ENCODE results near the gene NADK2. TPM values are rescaled to one million over a fixed set of nuclear protein-coding genes. Genes with fewer than 3 reads are reported as not detected.
A peak's percentile ranks its signal among the peaks of the same experiment; 100 is the strongest.
"Not testable (repeated sequence)": the region's sequence is repeated elsewhere in the genome, so short reads cannot be mapped to it uniquely, and the experiment has no call there.

The NADK2 gene, protein sequence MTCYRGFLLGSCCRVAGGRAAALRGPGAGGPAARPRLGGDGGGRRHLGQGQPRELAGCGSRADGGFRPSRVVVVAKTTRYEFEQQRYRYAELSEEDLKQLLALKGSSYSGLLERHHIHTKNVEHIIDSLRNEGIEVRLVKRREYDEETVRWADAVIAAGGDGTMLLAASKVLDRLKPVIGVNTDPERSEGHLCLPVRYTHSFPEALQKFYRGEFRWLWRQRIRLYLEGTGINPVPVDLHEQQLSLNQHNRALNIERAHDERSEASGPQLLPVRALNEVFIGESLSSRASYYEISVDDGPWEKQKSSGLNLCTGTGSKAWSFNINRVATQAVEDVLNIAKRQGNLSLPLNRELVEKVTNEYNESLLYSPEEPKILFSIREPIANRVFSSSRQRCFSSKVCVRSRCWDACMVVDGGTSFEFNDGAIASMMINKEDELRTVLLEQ
- 10 to 100 TPM in 2 of 3 donors, 1 to 10 TPM in 1; 9.0 to 17.1 (median 14.5) TPM for polyA plus RNA-seq

DNA sequence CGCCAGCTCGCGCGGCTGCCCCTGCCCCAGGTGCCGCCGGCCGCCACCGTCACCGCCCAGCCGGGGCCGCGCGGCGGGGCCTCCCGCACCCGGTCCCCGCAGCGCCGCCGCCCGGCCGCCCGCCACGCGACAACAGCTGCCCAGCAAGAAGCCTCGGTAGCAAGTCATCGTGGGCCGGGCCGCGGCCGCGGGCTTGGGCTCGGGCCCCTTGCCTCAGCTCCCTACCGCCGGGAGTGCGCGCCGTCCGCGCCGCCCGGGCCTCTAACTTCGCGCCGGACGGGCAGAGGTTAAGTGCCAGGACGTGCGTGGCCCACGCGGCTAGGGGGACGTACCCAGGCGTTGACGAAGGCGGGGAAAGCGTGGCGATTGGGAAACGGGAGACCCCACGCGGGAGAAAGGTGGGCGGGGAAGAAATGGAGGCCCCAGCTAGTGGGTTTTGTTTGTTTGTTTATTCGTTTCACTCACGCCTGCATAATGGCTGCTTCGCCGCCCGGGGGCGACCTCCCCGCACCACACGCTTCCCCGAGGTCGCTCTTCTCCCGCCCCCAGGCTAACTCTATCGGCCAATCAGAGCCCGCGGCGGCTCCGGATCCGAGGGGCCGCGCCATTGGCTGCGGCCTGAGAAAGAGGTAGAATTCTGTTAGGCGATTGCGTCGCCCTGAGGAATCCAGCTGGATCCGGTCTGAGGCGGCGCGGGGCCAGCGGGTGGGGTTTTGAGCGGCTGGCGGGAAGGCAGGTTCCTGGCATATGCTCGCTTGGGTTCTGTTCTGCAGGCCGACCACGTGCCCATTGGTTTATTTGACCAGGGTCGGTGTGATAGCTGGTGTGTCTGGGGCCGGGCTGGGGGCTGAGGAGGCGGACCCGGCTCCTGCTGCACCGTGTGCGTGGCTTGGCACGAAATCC, at the start of gene NADK2:
Gene NADK2, minus strand, starts transcription at position 295 of the 903 bp plus-strand sequence. Its CDS starts 127 bp downstream, at position 168.
- H3K27ac ChIP-seq (ENCODE audit: low read depth, low read length), result peak within 1 kb of the TSS; percentile 85
- WGBS, 3 donors, result 0% methylated on average over 95 to 100 of the region's 100 CpGs

DNA sequence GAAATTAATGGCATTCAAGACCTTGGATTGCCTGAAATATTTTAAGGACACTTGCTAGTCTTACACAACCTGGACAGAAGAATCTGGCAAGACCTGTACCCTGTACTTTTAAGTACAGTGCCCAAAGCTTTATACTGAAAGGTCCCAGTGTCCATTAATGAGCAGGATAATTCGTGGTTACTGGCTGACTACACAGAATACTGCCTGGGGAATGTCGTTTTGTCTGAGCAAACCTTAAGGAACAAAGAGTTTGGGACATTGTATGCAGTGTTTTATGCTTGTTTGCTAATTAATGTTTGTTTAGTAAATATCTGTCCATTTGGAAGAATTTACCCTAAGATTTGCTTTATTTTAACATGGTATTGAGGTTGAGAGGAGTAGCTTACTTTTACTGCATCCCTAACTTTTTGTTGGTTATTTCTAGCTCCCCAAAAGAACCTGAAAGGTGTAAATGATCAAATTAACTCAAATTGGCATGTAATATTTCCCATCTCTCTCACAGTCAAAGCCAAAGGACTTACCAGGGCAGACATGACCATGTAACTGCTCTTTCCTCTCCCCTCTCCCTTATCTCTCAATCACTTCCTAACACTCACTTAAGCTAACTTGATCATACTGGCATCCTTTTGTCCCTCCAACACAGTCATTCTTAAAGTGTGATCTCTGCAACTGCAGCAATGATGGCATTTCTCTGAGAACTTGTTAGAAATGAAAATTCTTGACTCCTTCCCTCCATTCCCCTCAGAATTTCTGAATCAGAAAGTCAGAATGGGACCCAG, 44.3 kb upstream of the NADK2 start:
- 41 to 77% (median 67%) methylated on average over 2 of the region's 2 CpGs for WGBS, 3 donors
- H3K27ac ChIP-seq (ENCODE audit: low read depth, low read length), result no peak overlapping the region

DNA sequence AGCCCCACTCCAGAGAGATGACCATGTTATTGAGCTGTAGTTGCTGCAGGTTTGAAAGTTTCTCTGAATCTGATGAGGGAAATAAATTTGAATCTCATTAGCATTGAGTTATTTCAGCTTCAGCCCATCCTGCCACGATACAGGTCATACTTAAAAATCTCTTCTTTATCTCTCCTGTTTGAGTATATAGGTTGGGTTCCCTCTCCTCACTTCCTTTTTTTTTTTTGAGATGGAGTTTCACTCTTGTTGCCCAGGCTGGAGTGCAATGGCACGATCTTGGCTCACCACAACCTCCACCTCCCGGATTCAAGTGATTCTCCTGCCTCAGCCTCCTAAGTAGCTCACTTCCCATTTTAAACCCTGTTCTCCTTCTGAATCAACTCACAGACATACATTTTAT, 42.0 kb upstream of the NADK2 start:
- WGBS, 3 donors, result 84 to 93% (median 88%) methylated on average over 3 of the region's 3 CpGs

DNA sequence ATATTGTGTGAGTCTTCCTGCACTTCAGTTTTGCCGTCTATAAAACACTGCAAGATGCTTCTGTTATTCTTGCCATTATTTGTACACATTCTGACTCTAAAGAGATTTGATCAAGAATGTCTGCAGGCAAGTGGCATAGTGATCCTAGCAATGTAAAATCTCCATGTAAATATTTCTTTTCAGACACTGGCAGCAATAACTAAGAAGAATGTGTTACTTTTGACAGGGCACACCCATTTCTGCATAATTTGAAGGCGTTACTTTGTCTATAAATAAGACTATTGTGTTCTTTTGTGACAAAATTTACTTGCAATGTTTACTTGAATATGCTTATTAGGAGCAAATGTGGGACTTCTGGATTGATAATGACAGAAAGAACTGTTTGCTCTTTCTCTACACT, 39.9 kb upstream of the NADK2 start:
- H3K27ac ChIP-seq (ENCODE audit: low read depth, low read length), result no peak overlapping the region
- 84 to 91% (median 88%) methylated on average over 2 of the region's 2 CpGs for WGBS, 3 donors

More for the DNA sequence above, 42.0 kb upstream of the NADK2 start:
- not testable (repeated sequence) for H3K27ac ChIP-seq (ENCODE audit: low read depth, low read length)

DNA sequence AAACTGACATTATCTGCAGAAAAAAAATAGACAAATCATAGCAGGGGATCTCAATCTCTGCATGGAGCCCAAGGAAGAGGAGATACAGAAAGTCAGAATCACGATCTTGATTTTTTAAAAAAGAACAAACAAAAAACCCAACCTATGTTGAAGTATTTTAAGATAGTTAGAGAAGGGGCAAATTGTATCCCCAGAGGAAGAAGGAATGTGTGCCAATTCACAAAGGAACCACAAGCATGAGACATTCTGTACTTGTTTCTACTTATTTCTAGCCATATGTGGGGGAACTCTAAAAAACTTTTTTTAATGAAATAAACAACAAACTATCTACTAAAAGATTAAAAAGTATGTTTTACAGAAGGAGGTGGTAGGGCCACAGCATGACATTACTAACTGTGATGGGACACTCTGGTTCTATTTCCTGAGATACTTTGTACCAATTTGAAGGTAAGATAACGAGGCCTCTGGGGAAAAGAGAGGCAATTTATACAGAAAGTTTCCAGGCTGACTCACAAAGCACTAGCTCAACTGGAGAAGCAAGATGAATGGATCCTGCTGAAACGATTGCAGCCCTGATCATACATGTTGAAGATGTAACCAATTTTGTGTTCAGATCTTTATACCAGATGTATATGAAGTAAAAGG, 37.5 kb upstream of the NADK2 start:
- 52 to 71% (median 53%) methylated on average over 3 of the region's 3 CpGs for WGBS, 3 donors
- no peak overlapping the region for H3K27ac ChIP-seq (ENCODE audit: low read depth, low read length)

DNA sequence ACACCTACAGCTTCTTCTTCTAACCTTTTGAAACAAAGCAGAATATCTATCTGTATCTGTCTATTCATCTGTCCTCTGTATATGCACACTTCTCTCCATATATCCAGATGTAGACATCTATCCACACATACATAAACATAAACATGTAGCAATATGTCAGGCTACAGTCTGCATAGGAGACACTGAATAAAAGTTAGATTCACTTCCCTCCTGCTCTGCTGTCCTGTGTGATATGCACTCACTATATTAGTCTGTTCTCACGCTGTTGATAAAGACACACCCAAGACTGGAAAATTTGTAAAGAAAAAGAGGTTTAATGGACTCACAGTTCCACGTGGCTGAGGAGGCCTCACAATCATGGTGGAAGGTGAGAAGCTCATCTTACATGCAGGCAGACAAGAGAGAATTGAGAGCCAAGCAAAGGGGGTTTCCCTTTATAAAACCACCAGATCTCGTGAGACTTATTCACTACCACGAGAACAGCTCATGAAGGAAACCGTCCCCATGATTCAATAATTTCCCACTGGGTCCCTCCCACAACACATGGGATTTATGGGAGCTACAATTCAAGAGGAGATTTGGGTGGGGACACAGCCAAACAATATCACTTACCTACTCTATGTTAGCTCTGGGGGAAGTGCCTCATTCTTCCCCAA, 35.9 kb upstream of the NADK2 start:
- H3K27ac ChIP-seq (ENCODE audit: low read depth, low read length), result no peak overlapping the region
- 72 to 85% (median 73%) methylated on average over 5 of the region's 5 CpGs for WGBS, 3 donors

DNA sequence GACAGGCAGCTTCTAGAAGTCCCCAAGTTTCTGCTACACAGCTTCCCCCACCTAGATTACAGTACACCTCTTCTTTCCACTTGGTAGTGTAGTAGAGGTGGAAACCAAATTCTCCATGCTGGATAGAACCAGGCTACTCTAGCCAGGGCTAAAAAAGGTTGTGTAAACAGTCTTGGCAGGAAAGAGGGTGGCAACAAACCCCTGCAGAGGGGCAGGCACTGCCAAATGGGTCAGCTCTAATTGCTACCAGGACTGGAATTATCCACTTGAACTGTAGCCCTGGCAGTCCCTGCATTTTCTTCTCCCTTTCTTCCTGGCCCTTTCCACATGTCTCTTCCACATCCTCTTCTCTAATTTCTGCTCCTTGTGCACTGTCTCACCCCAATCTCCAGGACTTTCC, 35.1 kb upstream of the NADK2 start:
- H3K27ac ChIP-seq (ENCODE audit: low read depth, low read length), result no peak overlapping the region

DNA sequence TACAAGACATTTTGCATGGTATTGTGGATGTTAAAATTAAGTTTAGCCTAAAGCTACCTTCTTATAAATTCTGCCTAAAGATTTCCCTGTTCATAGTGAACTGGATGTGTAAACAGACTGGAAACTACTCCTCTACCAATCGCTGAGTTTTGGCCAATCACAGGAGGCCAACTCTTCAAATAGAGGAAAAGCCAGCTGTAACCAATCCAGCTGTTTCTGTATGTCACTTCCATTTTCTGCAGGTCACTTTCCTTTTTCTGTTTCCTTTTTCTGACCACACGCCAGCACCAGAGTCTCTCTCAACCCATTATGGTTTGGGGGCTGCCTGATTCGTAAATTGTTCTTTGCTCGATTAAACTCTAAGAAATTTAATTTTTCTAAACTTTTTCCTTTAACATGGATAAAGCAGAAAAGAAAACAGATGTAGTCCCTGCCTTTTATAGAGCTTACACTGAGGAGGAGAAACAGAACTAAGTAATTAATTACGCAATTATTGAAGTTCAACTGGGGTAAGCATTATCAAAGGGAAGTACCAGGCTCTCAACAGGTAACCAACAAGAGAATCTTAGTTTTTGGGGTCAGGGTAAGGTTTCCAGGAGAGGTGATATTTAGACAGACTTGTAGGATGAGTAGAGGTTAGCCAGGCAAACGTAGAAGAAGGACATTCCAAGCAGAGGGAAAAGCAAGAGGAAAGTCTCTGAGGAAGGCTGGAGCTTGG, 32.2 kb upstream of the NADK2 start:
- WGBS, 3 donors, result 57 to 81% (median 61%) methylated on average over 6 of the region's 6 CpGs
- no peak overlapping the region for H3K27ac ChIP-seq (ENCODE audit: low read depth, low read length)

DNA sequence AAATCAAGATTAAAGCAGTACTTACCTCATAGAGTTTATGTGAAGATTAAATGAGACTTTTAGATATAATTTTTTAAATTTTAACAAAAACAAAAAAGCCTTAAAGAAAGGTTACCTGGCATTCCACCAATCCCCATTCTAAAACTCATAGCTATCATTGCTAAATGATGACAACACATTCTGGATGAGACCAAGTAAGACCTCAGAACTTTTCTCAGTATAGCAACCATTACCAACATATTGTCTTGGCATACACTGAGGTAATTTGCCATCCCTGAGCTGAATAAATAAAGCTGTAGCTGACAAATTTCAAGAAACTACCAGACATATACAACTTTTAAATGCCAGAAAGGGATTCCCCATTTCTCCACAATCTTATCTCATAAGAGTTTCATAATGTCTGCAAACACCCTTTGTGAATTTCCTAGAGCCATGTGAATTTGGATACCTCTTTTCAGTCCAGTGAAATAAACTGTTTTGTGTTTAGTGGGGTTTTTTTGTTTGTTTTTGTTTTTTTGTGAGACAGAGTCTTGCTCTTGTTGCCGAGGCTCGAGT, 30.5 kb upstream of the NADK2 start:
- 82 to 95% (median 94%) methylated on average over 2 of the region's 2 CpGs for WGBS, 3 donors

DNA sequence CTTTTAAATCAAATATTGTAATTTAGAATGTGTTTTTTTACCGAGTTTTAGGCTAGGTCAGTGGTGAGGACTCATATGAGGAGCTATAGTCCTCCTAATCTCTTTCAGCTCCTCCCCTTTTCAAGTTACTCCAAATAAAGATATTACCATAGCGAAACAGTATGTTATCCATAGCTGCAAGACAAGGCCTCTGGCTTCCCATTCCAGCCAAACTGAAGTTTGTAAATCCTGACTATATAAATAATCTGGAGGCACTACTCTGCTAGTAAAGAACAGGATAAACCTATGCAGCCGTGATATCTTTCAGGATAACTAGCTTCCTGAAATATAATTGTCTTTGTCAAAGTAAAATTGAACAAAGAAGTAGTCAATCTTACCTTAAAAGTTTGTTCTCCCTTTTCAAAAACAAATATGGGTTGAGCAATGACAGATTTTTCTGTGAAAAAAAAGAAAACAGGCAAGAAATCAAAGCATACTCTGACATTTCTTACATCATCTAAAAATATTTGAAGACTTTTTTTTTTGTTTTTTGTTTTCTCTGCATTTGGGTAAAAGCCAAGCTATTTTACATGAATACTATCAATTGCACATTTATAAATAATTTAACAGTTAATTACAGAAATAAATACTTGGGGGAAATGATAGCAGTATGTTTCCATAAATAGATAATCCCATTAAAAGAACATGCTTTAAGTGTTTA, 29.3 kb upstream of the NADK2 start:
- H3K27ac ChIP-seq (ENCODE audit: low read depth, low read length), result no peak overlapping the region
- WGBS, 3 donors, result 76 to 84% (median 83%) methylated on average over 3 of the region's 3 CpGs

More for the DNA sequence above, 30.5 kb upstream of the NADK2 start:
- H3K27ac ChIP-seq (ENCODE audit: low read depth, low read length), result no peak overlapping the region

DNA sequence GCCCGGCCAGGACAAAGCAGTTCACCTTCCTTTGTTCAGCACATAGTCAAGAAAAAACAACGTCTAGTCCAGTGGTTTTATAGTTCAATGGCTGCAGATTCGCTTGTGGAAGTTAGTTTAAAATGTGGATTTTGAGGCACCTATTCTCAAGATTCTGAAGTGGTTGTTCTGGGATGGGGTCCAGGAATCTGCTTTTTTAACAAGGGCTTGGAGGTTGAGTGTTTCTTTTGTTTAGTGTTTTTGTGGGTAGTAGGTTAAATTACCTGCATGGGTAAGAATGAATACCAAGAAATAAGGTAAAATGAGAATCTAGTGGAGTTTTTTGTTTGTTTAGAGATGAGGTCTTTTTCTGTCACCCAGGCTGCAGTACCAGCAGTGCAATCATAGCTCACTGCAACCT, 28.4 kb upstream of the NADK2 start:
- no peak overlapping the region for H3K27ac ChIP-seq (ENCODE audit: low read depth, low read length)
- WGBS, 3 donors, result 85 to 89% (median 87%) methylated on average over 3 of the region's 3 CpGs

DNA sequence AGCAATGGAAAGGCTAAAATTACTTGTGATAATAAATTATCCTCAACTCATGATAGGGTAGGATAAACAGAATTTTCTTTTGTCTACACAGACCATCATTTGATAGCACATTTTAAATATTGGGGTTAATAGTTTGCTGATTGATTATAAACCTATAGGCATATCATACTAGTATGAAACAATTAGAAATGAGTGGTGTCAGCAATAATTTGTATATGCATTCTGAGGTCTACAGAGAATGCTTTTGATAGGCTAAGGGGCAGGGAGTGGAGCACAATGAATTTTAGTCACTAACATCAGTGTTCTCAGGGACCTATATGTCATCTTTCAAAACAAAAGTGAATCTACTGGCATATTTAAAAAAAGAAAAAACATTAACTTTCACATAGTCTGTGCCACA, 27.8 kb upstream of the NADK2 start:
- H3K27ac ChIP-seq (ENCODE audit: low read depth, low read length), result no peak overlapping the region

DNA sequence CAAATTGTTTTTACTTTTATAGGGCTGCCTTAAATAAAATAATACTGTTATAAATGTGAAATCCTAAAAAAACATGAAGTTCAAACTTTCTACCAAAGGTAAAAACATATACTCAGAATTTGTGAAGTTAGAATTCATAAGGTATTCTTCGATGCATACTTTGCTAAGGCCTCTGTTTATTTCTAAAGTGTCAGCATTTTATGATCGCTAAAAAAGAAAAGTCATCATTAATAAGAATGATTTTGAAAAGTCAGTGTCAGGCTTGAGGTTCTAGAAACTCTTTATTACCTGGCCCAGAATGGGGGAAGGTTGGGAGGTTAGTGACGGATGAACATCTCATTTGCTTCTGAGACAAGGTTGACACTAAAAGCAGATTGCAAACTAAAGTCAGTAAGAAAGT, 26.2 kb upstream of the NADK2 start:
- H3K27ac ChIP-seq (ENCODE audit: low read depth, low read length), result no peak overlapping the region
- WGBS, 3 donors, result 94 to 98% (median 96%) methylated on average over 3 of the region's 3 CpGs

DNA sequence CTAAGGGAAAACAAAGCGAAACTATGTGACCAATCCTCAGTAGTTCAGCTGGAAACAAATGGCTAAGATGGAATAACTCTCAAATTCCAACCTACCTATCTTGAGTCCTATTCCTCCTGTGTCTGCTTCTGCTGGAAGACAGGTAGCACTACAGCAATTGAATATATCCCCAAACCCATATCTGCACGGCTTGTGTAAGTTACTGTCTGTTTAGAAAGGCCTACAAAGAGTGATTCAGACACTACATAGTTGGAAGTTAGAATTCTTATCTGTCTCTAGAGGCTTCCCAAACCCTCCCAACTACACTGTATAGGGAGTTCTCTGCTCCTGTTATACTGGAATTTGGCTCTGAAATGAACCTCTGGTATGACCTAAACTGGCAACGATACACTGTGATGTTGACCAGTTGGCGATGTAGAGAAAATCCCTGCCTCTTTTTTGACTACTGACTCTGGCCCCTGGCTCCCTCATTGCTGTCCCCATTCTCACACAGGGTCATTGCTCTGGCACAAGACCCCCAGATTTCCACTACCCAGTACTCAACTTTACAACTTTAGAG, 22.6 kb upstream of the NADK2 start:
- WGBS, 3 donors, result 73 to 87% (median 86%) methylated on average over 4 of the region's 4 CpGs
- no peak overlapping the region for H3K27ac ChIP-seq (ENCODE audit: low read depth, low read length)

DNA sequence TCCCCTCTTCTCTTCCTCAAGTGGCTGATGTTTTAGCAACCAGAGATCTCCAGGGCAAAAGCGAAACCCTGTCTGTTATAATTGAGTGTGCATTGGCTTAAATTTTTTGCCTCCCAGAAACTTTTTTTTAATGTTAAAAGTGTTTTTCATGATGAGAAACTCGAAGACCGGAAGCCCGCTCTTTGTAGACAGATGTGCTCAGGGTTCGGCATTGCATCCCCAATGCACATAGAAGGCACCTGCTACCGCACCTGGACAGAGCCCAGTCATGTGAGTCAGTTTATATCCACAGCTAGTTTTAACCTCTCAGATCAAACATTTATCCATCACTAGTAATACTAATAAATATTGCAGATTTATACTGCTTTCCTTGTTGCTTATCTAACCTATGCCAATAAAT, 19.5 kb upstream of the NADK2 start:
- 81 to 92% (median 91%) methylated on average over 6 of the region's 6 CpGs for WGBS, 3 donors
- H3K27ac ChIP-seq (ENCODE audit: low read depth, low read length), result no peak overlapping the region

DNA sequence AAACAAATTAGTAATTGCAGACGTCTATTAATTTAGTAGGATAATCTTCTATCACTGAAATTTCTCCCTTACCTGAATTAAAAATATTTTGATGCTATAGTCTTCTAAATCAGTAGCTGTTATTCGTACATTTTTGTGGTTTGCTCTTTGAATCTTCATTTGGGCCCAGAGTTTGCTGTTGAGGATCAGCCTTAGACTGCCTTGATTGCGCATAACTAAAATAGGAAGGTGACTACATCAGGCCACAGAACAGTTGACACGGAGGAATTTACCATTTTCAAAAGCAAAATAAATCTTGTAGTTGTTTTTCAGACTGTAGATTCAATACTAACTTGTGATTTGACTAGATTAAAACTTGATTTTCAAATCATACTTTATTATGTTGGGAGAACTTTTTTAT, 11.8 kb upstream of the NADK2 start:
- H3K27ac ChIP-seq (ENCODE audit: low read depth, low read length), result no peak overlapping the region
- 65 to 94% (median 68%) methylated on average over 4 of the region's 4 CpGs for WGBS, 3 donors
